Activated CD8-positive, alpha-beta T cell treated with anti-CD3 and anti-CD28 coated beads for 36 hours (primary cell): Measurements from ENCODE around the gene C5orf47. TPM values are rescaled to one million over a fixed set of nuclear protein-coding genes. Genes with fewer than 3 reads are reported as not detected.

Experiments used
- ATAC-seq: fragments of 200-7000 bp; cut with Tn5 transposase; one replicate; pipeline ENCODE4 v1.10.0; 2021; ENCODE audit warnings: mild to moderate bottlenecking, moderate library complexity
- CTCF ChIA-PET: fragments of 350-600 bp; sonication (Branson Sonifier 250); formaldehyde crosslinking; loops from one replicate; lab custom pipeline; 2021; ENCODE audit warnings: antibody characterized with exemption; lab: Charles Lee
- POLR2A ChIA-PET: fragments of 350-600 bp; sonication (Branson Sonifier 250); formaldehyde crosslinking; loops from one replicate; lab custom pipeline; 2021; ENCODE audit warnings: antibody characterized with exemption; lab: Charles Lee
- DNase-seq: peaks from one replicate; pipeline ENCODE4 v3.0.0-alpha.2; 2020
- H3K27ac Mint-ChIP-seq: one replicate; pipeline ENCODE4 v1.8.0; 2021; ENCODE audit warnings: mild to moderate bottlenecking, mixed read lengths
- H3K27me3 Mint-ChIP-seq: one replicate; pipeline ENCODE4 v1.8.0; 2021; ENCODE audit warnings: mixed read lengths
- H3K36me3 Mint-ChIP-seq: one replicate; pipeline ENCODE4 v1.8.0; 2021; ENCODE audit warnings: low read depth, mixed read lengths
- H3K4me1 Mint-ChIP-seq: one replicate; pipeline ENCODE4 v1.8.0; 2021; ENCODE audit warnings: low read depth, mixed read lengths
- H3K4me3 Mint-ChIP-seq: one replicate; pipeline ENCODE4 v1.8.0; 2021; ENCODE audit warnings: mild to moderate bottlenecking, moderate library complexity, mixed read lengths
- H3K9me3 Mint-ChIP-seq: one replicate; pipeline ENCODE4 v1.8.0; 2021; ENCODE audit warnings: mixed read lengths
- CTCF ChIP-seq: fragments of 200-600 bp; IDR thresholded peaks from one replicate; pipeline ENCODE4 v1.8.0; 2022; ENCODE audit warnings: antibody characterized with exemption, mild to moderate bottlenecking
- intact Hi-C: fragments of 100-400 bp; cut with micrococcal nuclease; formaldehyde crosslinking; loops from one replicate; pipeline ENCODE4 v1.10.0; 2022
- total RNA-seq, 2 experiments: library from RNA; stranded (reverse); gene quantifications; one replicate each; pipeline ENCODE4 v1.2.3, GENCODE V29; 2021

The C5orf47 gene
- total RNA-seq, 2 experiments from 2014 or later: not detected

- H3K36me3 Mint-ChIP-seq: no peaks in the 10 kb centered on the region
- intact Hi-C loops: no loop called here
- no peak for TF ChIP-seq CTCF
- DNase-seq: no peak
- H3K4me1 Mint-ChIP-seq: no peaks in the 10 kb centered on the region
- POLR2A ChIA-PET: no interaction called here
- no peaks in the 10 kb centered on the region for H3K9me3 Mint-ChIP-seq
- H3K4me3 Mint-ChIP-seq: no peak overlapping the region
- ATAC-seq: no peak
- peaks cover 27% of the 10 kb centered on the region for H3K27me3 Mint-ChIP-seq
- no peak overlapping the region for H3K27ac Mint-ChIP-seq
- CTCF ChIA-PET: no interaction called here
These were observed 9.6 kb downstream of the C5orf47 start for GRCh38 chr5:173998531-173998930.

- H3K36me3 Mint-ChIP-seq: no peaks in the 10 kb centered on the region
- H3K4me3 Mint-ChIP-seq: no peak overlapping the region
- ATAC-seq (no peak), DNase-seq (no peak)
- intact Hi-C loops: no loop called here
- H3K27me3 Mint-ChIP-seq: peaks cover 25% of the 10 kb centered on the region
- no peaks in the 10 kb centered on the region for H3K9me3 Mint-ChIP-seq
- no peak overlapping the region for H3K27ac Mint-ChIP-seq
- ChIA-PET CTCF (no interaction called here), POLR2A (no interaction called here)
- H3K4me1 Mint-ChIP-seq: no peaks in the 10 kb centered on the region
- no peak for TF ChIP-seq CTCF
These were observed 11.1 kb downstream of the C5orf47 start for GRCh38 chr5:174000076-174000475.

- CTCF ChIA-PET: no interaction called here
- H3K4me3 Mint-ChIP-seq: no peak overlapping the region
- POLR2A ChIA-PET: no interaction called here
- no peaks in the 10 kb centered on the region for H3K36me3 Mint-ChIP-seq
- intact Hi-C loops: no loop called here
- H3K27ac Mint-ChIP-seq: no peak overlapping the region
- no peak for DNase-seq
- H3K4me1 Mint-ChIP-seq: no peaks in the 10 kb centered on the region
- H3K9me3 Mint-ChIP-seq: no peaks in the 10 kb centered on the region
- no peak for TF ChIP-seq CTCF
- no peak for ATAC-seq
- H3K27me3 Mint-ChIP-seq: peaks cover 20% of the 10 kb centered on the region
These were observed 14.8 kb downstream of the C5orf47 start for GRCh38 chr5:174003795-174004194.

- H3K36me3 Mint-ChIP-seq: no peaks in the 10 kb centered on the region
- H3K9me3 Mint-ChIP-seq: no peaks in the 10 kb centered on the region
- no peak for TF ChIP-seq CTCF
- intact Hi-C loops: no loop called here
- ATAC-seq (no peak), DNase-seq (no peak)
- peaks cover 14% of the 10 kb centered on the region for H3K27me3 Mint-ChIP-seq
- ChIA-PET CTCF (no interaction called here), POLR2A (no interaction called here)
- H3K4me3 Mint-ChIP-seq: no peak overlapping the region
- no peaks in the 10 kb centered on the region for H3K4me1 Mint-ChIP-seq
- H3K27ac Mint-ChIP-seq: no peak overlapping the region
These were observed 20.0 kb downstream of the C5orf47 start for GRCh38 chr5:174008922-174009321.

GRCh38 chr5:174010365-174010764 is 21.4 kb downstream of the C5orf47 start:
- no peaks in the 10 kb centered on the region for H3K4me1 Mint-ChIP-seq
- no peaks in the 10 kb centered on the region for H3K9me3 Mint-ChIP-seq
- intact Hi-C loops: no loop called here
- H3K4me3 Mint-ChIP-seq: no peak overlapping the region
- no peak overlapping the region for H3K27ac Mint-ChIP-seq
- H3K27me3 Mint-ChIP-seq: peaks cover 14% of the 10 kb centered on the region
- no peak for DNase-seq
- H3K36me3 Mint-ChIP-seq: no peaks in the 10 kb centered on the region
- ATAC-seq: no peak
- no peak for TF ChIP-seq CTCF
- ChIA-PET CTCF (no interaction called here), POLR2A (no interaction called here)
